ENCODE results near the gene BPNT1. TPM values are rescaled to one million over a fixed set of nuclear protein-coding genes. Genes with fewer than 3 reads are reported as not detected.

The BPNT1 gene
- total and polyA plus RNA-seq, 2 of the 8 experiments (the other 6 are each of a cell fraction or from before 2014, with no cell fraction given) = 13.2 to 16.3 TPM

- TF ChIP-seq CTBP2 (IDR thresholded peaks at IDR 0.05; ENCODE audit: borderline replicate concordance, insufficient read depth, insufficient read length, low read length) = peak; percentile 19
- peak; percentile 87 for TF ChIP-seq MAX (IDR thresholded peaks at IDR 0.05)
- TF ChIP-seq YY1 (IDR thresholded peaks at IDR 0.05; ENCODE audit: low read depth, low read length) = 0 out of 2 replicates have a peak, but pooled peaks have one; percentile 4
- no peak for TF ChIP-seq CHD1 (IDR thresholded peaks at IDR 0.05; ENCODE audit: low read depth, low read length)
- 0 out of 2 replicates have a peak, but pooled peaks have one; percentile 43 for TF ChIP-seq RBBP5 (IDR thresholded peaks at IDR 0.05; ENCODE audit: borderline replicate concordance, low read depth, low read length)
- no peak for TF ChIP-seq ATF2 (IDR thresholded peaks at IDR 0.05; ENCODE audit: low read length)
- TF ChIP-seq ZNF274 (IDR thresholded peaks at IDR 0.05; ENCODE audit: borderline replicate concordance, extremely low read depth, low read length) = no peak
- TF ChIP-seq NANOG (IDR thresholded peaks at IDR 0.05; ENCODE audit: insufficient read depth, low read depth, low read length, poor library complexity, severe bottlenecking) = no peak
- peak; percentile 70 for TF ChIP-seq KDM4A (IDR thresholded peaks at IDR 0.05; ENCODE audit: low read depth, low read length, severe bottlenecking)
These were observed 4.7 kb upstream of the BPNT1 start, which contains the start of gene IARS2 (continued) for GRCh38 chr1:220094016-220094911.
